ENCODE measurements around the gene CALHM3.
"Not testable (repeated sequence)": the region's sequence is repeated elsewhere in the genome, so short reads cannot be mapped to it uniquely, and the experiment has no call there.

Gene CALHM3

DNA sequence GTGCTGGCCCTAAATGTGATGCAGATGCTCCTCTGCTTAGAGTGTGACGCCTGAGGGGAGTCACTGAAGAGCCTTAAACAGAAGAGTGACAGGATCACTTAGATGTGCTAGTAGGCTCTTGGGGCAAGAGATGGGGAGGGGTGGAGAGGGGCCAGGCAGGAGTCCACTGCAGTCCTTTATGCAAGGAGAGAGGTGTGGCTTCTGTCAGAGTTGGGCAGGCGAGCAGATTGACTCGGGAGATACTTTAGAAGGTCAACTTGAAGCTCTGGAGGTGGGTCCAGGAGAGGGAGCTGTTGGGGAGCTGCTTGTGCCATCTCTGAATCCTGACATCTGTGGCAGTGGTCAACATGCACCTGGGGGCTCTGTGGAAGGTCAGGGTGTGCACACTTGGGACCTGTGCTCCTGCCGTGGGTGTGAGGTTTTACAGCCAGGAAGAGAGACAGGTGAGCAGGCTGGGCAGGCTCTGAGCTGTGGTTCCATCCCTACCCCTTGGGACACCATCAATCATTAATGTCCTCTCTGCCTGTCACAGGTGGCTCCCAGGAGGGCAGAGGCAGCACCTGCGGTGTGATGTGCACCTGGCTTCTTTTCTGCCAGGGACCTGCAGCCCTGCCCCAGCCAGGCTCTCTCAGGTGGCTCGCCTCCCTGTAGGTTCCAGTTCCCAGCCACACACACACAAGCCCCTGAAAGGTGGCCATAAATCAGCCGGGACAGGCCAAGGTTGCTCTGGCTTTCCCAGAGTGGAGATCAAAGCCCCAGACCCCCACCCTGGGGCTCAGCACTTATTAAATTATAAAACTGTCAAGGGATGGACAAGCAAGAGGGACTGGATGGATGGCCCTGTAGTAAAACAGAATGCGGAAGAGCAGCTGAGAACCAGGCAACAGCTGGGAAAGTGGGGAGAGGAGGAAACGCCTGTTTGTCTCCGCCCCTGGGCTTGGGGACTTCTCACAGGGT is 28.5 kb upstream of the CALHM3 start:
- Histone ChIP-seq H4K20me1 (ENCODE audit: insufficient read depth, low read length) (no peaks in the 10 kb centered on the region), H3K4me1 (ENCODE audit: insufficient read depth, low read length, severe bottlenecking) (no peaks in the 10 kb centered on the region), H3F3A (ENCODE audit: insufficient read depth, low read length) (no peaks in the 10 kb centered on the region), H3K9me2 (ENCODE audit: low read depth, low read length) (no peaks in the 10 kb centered on the region), H3K9me3 (ENCODE audit: low read length) (no peaks in the 10 kb centered on the region), H3K27ac (ENCODE audit: low read depth, low read length, poor library complexity, severe bottlenecking) (no peak overlapping the region), H3K4me2 (ENCODE audit: low read length) (no peak overlapping the region), H3K79me2 (ENCODE audit: insufficient read depth, low read length) (no peaks in the 10 kb centered on the region), H3K9ac (ENCODE audit: low read length) (no peak overlapping the region), H2AFZ (ENCODE audit: low read length) (no peak overlapping the region), H3K36me3 (ENCODE audit: insufficient read depth, low read length) (no peaks in the 10 kb centered on the region), H3K4me3 (ENCODE audit: low read depth, low read length, poor library complexity, severe bottlenecking) (no peak overlapping the region), H3K27me3 (ENCODE audit: insufficient read depth, low read length) (peaks cover 5% of the 10 kb centered on the region)
- TF ChIP-seq EZH2 (IDR thresholded peaks at IDR 0.05; ENCODE audit: borderline replicate concordance, low read length) = no peak
- TF ChIP-seq CTCF (IDR thresholded peaks at IDR 0.05; ENCODE audit: low read length) = no peak

- Histone ChIP-seq H3K4me3 (ENCODE audit: low read depth, low read length, poor library complexity, severe bottlenecking) (no peak overlapping the region), H3K9me3 (ENCODE audit: low read length) (no peaks in the 10 kb centered on the region), H3K27me3 (ENCODE audit: insufficient read depth, low read length) (peaks cover 5% of the 10 kb centered on the region), H3K27ac (ENCODE audit: low read depth, low read length, poor library complexity, severe bottlenecking) (no peak overlapping the region), H3K9ac (ENCODE audit: low read length) (no peak overlapping the region), H3K4me2 (ENCODE audit: low read length) (no peak overlapping the region), H3K9me2 (ENCODE audit: low read depth, low read length) (no peaks in the 10 kb centered on the region), H4K20me1 (ENCODE audit: insufficient read depth, low read length) (no peaks in the 10 kb centered on the region), H3K36me3 (ENCODE audit: insufficient read depth, low read length) (no peaks in the 10 kb centered on the region), H3K4me1 (ENCODE audit: insufficient read depth, low read length, severe bottlenecking) (no peaks in the 10 kb centered on the region), H3K79me2 (ENCODE audit: insufficient read depth, low read length) (no peaks in the 10 kb centered on the region), H2AFZ (ENCODE audit: low read length) (no peak overlapping the region), H3F3A (ENCODE audit: insufficient read depth, low read length) (no peaks in the 10 kb centered on the region)
- TF ChIP-seq CTCF (IDR thresholded peaks at IDR 0.05; ENCODE audit: low read length) (no peak), EZH2 (IDR thresholded peaks at IDR 0.05; ENCODE audit: borderline replicate concordance, low read length) (no peak)
Measured at GRCh38 chr10:103506061-103506460, 27.0 kb upstream of the CALHM3 start.

GRCh38 chr10:103504181-103504783 is 25.2 kb upstream of the CALHM3 start:
- Histone ChIP-seq H3K4me3 (ENCODE audit: low read depth, low read length, poor library complexity, severe bottlenecking) (no peak overlapping the region), H4K20me1 (ENCODE audit: insufficient read depth, low read length) (no peaks in the 10 kb centered on the region), H3F3A (ENCODE audit: insufficient read depth, low read length) (no peaks in the 10 kb centered on the region), H3K4me2 (ENCODE audit: low read length) (no peak overlapping the region), H3K27me3 (ENCODE audit: insufficient read depth, low read length) (peaks cover 5% of the 10 kb centered on the region), H3K9me3 (ENCODE audit: low read length) (no peaks in the 10 kb centered on the region), H3K36me3 (ENCODE audit: insufficient read depth, low read length) (no peaks in the 10 kb centered on the region), H3K9me2 (ENCODE audit: low read depth, low read length) (no peaks in the 10 kb centered on the region), H3K9ac (ENCODE audit: low read length) (no peak overlapping the region), H3K27ac (ENCODE audit: low read depth, low read length, poor library complexity, severe bottlenecking) (no peak overlapping the region), H2AFZ (ENCODE audit: low read length) (no peak overlapping the region), H3K79me2 (ENCODE audit: insufficient read depth, low read length) (no peaks in the 10 kb centered on the region), H3K4me1 (ENCODE audit: insufficient read depth, low read length, severe bottlenecking) (no peaks in the 10 kb centered on the region)
- TF ChIP-seq EZH2 (IDR thresholded peaks at IDR 0.05; ENCODE audit: borderline replicate concordance, low read length) (no peak), CTCF (IDR thresholded peaks at IDR 0.05; ENCODE audit: low read length) (no peak)

DNA sequence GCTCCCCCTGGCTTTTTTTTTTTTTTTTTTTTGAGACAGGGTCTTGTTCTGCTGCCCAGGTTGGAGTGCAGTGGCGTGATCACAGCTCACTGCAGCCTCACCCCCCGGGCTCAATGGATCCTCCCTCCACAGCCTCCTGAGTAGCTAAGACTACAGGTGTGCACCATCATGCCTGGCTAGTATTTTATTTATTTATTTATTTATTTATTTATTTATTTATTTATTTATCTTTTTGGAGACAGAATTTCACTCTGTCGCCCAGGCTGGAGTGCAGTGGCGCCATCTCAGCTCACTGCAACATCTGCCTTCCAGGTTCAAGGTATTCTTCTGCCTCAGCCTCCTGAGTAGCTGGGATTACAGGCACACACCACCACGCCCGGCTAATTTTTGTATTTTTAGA is 24.7 kb upstream of the CALHM3 start:
- not testable (repeated sequence) for H2AFZ ChIP-seq (ENCODE audit: low read length); H3K4me3 ChIP-seq (ENCODE audit: low read depth, low read length, poor library complexity, severe bottlenecking); H3K36me3 ChIP-seq (ENCODE audit: insufficient read depth, low read length); H3K27me3 ChIP-seq (ENCODE audit: insufficient read depth, low read length); H3K4me1 ChIP-seq (ENCODE audit: insufficient read depth, low read length, severe bottlenecking); H3K9ac ChIP-seq (ENCODE audit: low read length); H3K4me2 ChIP-seq (ENCODE audit: low read length); H3F3A ChIP-seq (ENCODE audit: insufficient read depth, low read length); H3K79me2 ChIP-seq (ENCODE audit: insufficient read depth, low read length); H3K9me2 ChIP-seq (ENCODE audit: low read depth, low read length); H4K20me1 ChIP-seq (ENCODE audit: insufficient read depth, low read length); H3K27ac ChIP-seq (ENCODE audit: low read depth, low read length, poor library complexity, severe bottlenecking); H3K9me3 ChIP-seq (ENCODE audit: low read length)

Data from OCI-LY1 (cell line).